Endothelial cell of umbilical vein (primary cell): Measurements from ENCODE around the gene DMPK. TPM values are rescaled to one million over a fixed set of nuclear protein-coding genes. Genes with fewer than 3 reads are reported as not detected.

Source experiments
- BruUV-seq: library from RNA; stranded (reverse); fragments of 400-500 nt; replicated peaks from 2 replicates; lab custom pipeline; 2021; lab: Mats Ljungman, UMichigan
- CTCF ChIA-PET: fragments of 300-600, 350-600 bp; sonication (Branson Sonifier 250); formaldehyde crosslinking; loops from one replicate; lab custom pipeline; 2021; ENCODE audit warnings: antibody characterized with exemption, inconsistent platforms; lab: Charles Lee
- POLR2A ChIA-PET: fragments of 300-600, 350-600 bp; sonication (Branson Sonifier 250); formaldehyde crosslinking; loops from one replicate; lab custom pipeline; 2021; ENCODE audit warnings: antibody characterized with exemption, inconsistent platforms; lab: Charles Lee
- DNase-seq: peaks from one replicate; pipeline ENCODE4 v3.0.0-alpha.2; 2011; ENCODE audit warnings: low read depth, low spot score
- FAIRE-seq: peaks from 2 replicates; lab custom pipeline; 2011; peaks lifted over from hg19 to GRCh38; lab: Jason Lieb, UNC
- H2AFZ ChIP-seq: 2 replicates; pipeline ENCODE4 v1.6.0; 2012; ENCODE audit warnings: low read depth, low read length, control low read depth, inconsistent platforms
- H3K27ac ChIP-seq: 2 replicates; pipeline ENCODE4 v1.5.1; 2011; ENCODE audit warnings: low read depth, mild to moderate bottlenecking, control low read depth, low read length, moderate library complexity; ENCODE audit not compliant: insufficient read depth
- H3K27me3 ChIP-seq, 2 experiments: 2 replicates each; pipeline versions ENCODE4 v1.6.0 to v1.6.1; 2011; ENCODE audit warnings: low read length in 2 of 2, mixed read lengths in 1 of 2; ENCODE audit not compliant: control insufficient read depth in 2 of 2, insufficient read depth in 2 of 2
- H3K36me3 ChIP-seq, 2 experiments: 2 replicates in 1 of 2; 3 replicates in 1 of 2; pipeline ENCODE4 v1.5.1; 2011; ENCODE audit warnings: low read length in 2 of 2, mild to moderate bottlenecking in 1 of 2, moderate library complexity in 1 of 2; ENCODE audit not compliant: control insufficient read depth in 2 of 2, insufficient read depth in 2 of 2; ENCODE audit errors: extremely low read depth in 1 of 2
- H3K4me1 ChIP-seq: 3 replicates; pipeline ENCODE4 v1.5.1; 2011; ENCODE audit warnings: mild to moderate bottlenecking, low read length; ENCODE audit not compliant: control insufficient read depth, insufficient read depth; ENCODE audit errors: extremely low read depth
- H3K4me2 ChIP-seq: 2 replicates; pipeline ENCODE4 v1.6.1; 2011; ENCODE audit warnings: low read length, control low read depth, mixed read lengths; ENCODE audit not compliant: insufficient read depth
- H3K4me3 ChIP-seq, 3 experiments: fragments of 200-600 bp in 1 of 3; sonication (generic), shearing (Covaris generic) in 1 of 3; replicated peaks in 1 of 3; 2 replicates each; pipeline ENCODE4 v1.5.1; 2011 to 2016; ENCODE audit warnings: control low read depth in 3 of 3, low read length in 3 of 3, mild to moderate bottlenecking in 2 of 3, inconsistent platforms in 1 of 3, low read depth in 1 of 3, moderate library complexity in 1 of 3; ENCODE audit not compliant: insufficient read depth in 1 of 3
- H3K79me2 ChIP-seq: 2 replicates; pipeline ENCODE4 v1.6.0; 2012; ENCODE audit warnings: low read length, inconsistent platforms; ENCODE audit not compliant: control insufficient read depth, insufficient read depth
- H3K9ac ChIP-seq: replicated peaks from 2 replicates; pipeline ENCODE3; 2011; ENCODE audit warnings: low read length, control low read depth; ENCODE audit not compliant: insufficient read depth; ENCODE audit errors: extremely low read depth
- H3K9me1 ChIP-seq: replicated peaks from 3 replicates; pipeline ENCODE4 v1.6.0; 2011; ENCODE audit warnings: mild to moderate bottlenecking, low read length; ENCODE audit not compliant: control insufficient read depth, insufficient read depth; ENCODE audit errors: extremely low read depth
- H3K9me3 ChIP-seq: replicated peaks from 2 replicates; pipeline ENCODE4 v1.5.1; 2012; ENCODE audit warnings: low read length, inconsistent platforms; ENCODE audit not compliant: control insufficient read depth, insufficient read depth
- H4K20me1 ChIP-seq: replicated peaks from 2 replicates; pipeline ENCODE3; 2011; ENCODE audit warnings: mild to moderate bottlenecking, low read length; ENCODE audit not compliant: control insufficient read depth, insufficient read depth; ENCODE audit errors: extremely low read depth
- EZH2 ChIP-seq: IDR thresholded peaks from 2 replicates; pipeline ENCODE4 v1.6.1; 2012; ENCODE audit warnings: borderline replicate concordance, low read depth, mild to moderate bottlenecking, moderate library complexity, low read length, inconsistent platforms; ENCODE audit not compliant: severe bottlenecking
- FOS ChIP-seq: IDR thresholded peaks from 2 replicates; pipeline ENCODE4 v1.6.1; 2011; ENCODE audit warnings: mild to moderate bottlenecking, low read length, moderate library complexity, borderline replicate concordance; ENCODE audit not compliant: insufficient read depth
- GATA2 ChIP-seq: IDR thresholded peaks from 2 replicates; pipeline ENCODE4 v1.7.0; 2011; ENCODE audit warnings: low read depth, mild to moderate bottlenecking, moderate library complexity, mixed read lengths, low read length; ENCODE audit not compliant: insufficient read length, insufficient read depth
- JUN ChIP-seq: IDR thresholded peaks from 2 replicates; pipeline ENCODE4 v1.6.1; 2011; ENCODE audit warnings: borderline replicate concordance, low read depth; ENCODE audit not compliant: insufficient read length, insufficient read depth
- MYC ChIP-seq: IDR thresholded peaks from one replicate; pipeline ENCODE4 v1.6.1; 2011; ENCODE audit warnings: mild to moderate bottlenecking, low read depth, low read length
- POLR2A ChIP-seq: IDR thresholded peaks from 2 replicates; pipeline ENCODE4 v1.6.1; 2012; ENCODE audit warnings: low read depth, mild to moderate bottlenecking, control low read depth, low read length
- POLR2AphosphoS5 ChIP-seq: IDR thresholded peaks from 2 replicates; pipeline ENCODE4 v1.6.1; 2012; ENCODE audit warnings: low read depth, mild to moderate bottlenecking, control low read depth, low read length, moderate library complexity; ENCODE audit not compliant: insufficient read depth
- dilution Hi-C: fragments of 300-500 bp; cut with MboI; formaldehyde crosslinking; loops from one replicate; pipeline ENCODE4 v1.15.0; 2019; ENCODE audit warnings: low sequenced_read_pairs; ENCODE audit not compliant: extremely low pct_ligation_motif_present
- intact Hi-C: fragments of 100-400 bp; cut with micrococcal nuclease; formaldehyde crosslinking; loops from one replicate; pipeline ENCODE4 v1.10.0; 2022
- polyA plus RNA-seq, 4 experiments: library from polyadenylated mRNA; depleted of rRNA in 3 of 4; stranded (reverse) in 3 of 4; unstranded in 1 of 4; fragments of >200 nt; gene quantifications; 2 replicates each; pipeline versions ENCODE4 v1.2.1 to v1.2.3, GENCODE V29; 2011 to 2012; ENCODE audit warnings: missing spikeins in 1 of 4
- total RNA-seq: library from RNA; stranded (reverse); gene quantifications from 2 replicates; pipeline ENCODE4 v1.2.3, GENCODE V29; 2021
- TF ChIP-seq, protein P1 (sequence below), 2 donors: IDR thresholded peaks; 1 replicate in 1 of 2; 2 replicates in 1 of 2; pipeline ENCODE4 v1.5.1; 2011; ENCODE audit warnings: low read length in 2 of 2, mild to moderate bottlenecking in 2 of 2, moderate library complexity in 2 of 2, control low read depth in 1 of 2, inconsistent platforms in 1 of 2, low read depth in 1 of 2; ENCODE audit not compliant: insufficient read depth in 1 of 2; ENCODE audit errors: extremely low read depth in 1 of 2
- TF ChIP-seq, protein P2 (sequence below): IDR thresholded peaks from 2 replicates; pipeline ENCODE4 v1.6.1; 2011; ENCODE audit not compliant: insufficient read depth, insufficient read length

Gene DMPK
- total and polyA plus RNA-seq, 2 donors (not counting 3 experiments of a cell fraction or from before 2014, with no cell fraction given) = 36.6 to 73.3 TPM

DNA sequence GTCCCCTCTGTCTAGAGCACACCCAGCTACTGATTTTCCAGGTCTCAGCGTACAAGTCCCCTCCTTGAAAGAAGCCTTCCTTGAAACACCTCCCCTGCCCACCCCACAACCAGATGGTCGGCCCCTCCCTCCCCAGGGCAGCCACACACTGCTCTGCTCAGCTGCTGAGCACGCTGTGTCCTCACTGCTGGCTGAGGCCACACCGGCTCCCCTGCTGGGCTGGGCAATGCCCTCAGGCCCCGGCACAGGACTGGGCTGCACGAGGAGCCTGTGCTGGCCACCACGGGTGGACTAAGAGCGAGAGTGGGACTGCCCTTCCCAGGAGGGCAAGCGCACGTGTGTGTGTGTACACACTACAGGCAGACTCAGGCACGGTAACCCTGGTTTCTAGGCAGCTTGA, 44.6 kb upstream of the DMPK start:
- no TSS peak for BruUV-seq
- dilution Hi-C loops = no loop called here
- H3K9ac ChIP-seq = no peak overlapping the region
- H3K9me1 ChIP-seq = no peaks in the 10 kb centered on the region
- ChIA-PET CTCF (interaction anchor here (4.1 kb wide), 1 partner anchor 9 kb away, joined by 35 read pairs; no protein-coding TSS in a partner anchor), POLR2A (interaction anchor here (0.6 kb wide), 1 partner anchor 56 kb away, joined by 4 read pairs; no protein-coding TSS in a partner anchor)
- FAIRE-seq = no peak
- no peaks in the 10 kb centered on the region for H3K9me3 ChIP-seq
- TF ChIP-seq POLR2AphosphoS5 = no peak
- TF ChIP-seq JUN = no peak
- TF ChIP-seq, protein P1, sequence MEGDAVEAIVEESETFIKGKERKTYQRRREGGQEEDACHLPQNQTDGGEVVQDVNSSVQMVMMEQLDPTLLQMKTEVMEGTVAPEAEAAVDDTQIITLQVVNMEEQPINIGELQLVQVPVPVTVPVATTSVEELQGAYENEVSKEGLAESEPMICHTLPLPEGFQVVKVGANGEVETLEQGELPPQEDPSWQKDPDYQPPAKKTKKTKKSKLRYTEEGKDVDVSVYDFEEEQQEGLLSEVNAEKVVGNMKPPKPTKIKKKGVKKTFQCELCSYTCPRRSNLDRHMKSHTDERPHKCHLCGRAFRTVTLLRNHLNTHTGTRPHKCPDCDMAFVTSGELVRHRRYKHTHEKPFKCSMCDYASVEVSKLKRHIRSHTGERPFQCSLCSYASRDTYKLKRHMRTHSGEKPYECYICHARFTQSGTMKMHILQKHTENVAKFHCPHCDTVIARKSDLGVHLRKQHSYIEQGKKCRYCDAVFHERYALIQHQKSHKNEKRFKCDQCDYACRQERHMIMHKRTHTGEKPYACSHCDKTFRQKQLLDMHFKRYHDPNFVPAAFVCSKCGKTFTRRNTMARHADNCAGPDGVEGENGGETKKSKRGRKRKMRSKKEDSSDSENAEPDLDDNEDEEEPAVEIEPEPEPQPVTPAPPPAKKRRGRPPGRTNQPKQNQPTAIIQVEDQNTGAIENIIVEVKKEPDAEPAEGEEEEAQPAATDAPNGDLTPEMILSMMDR (IDR thresholded peaks at IDR 0.05; ENCODE audit: extremely low read depth in 1 of 2, insufficient read depth in 1 of 2, low read depth in 1 of 2, low read length in 2 of 2) = no peak
- no peak for TF ChIP-seq MYC
- no peak for TF ChIP-seq FOS
- no peak for TF ChIP-seq EZH2
- no peak for TF ChIP-seq POLR2A
- TF ChIP-seq, protein P2, sequence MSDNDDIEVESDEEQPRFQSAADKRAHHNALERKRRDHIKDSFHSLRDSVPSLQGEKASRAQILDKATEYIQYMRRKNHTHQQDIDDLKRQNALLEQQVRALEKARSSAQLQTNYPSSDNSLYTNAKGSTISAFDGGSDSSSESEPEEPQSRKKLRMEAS = no peak
- no peak for TF ChIP-seq GATA2
- no peak overlapping the region for H3K4me2 ChIP-seq
- H3K27ac ChIP-seq = no peak overlapping the region
- H3K27me3 ChIP-seq = no peaks in the 10 kb centered on the region
- DNase-seq = no peak
- no peaks in the 10 kb centered on the region for H4K20me1 ChIP-seq
- H3K79me2 ChIP-seq = no peaks in the 10 kb centered on the region
- H3K4me1 ChIP-seq = no peaks in the 10 kb centered on the region
- no peak overlapping the region for H3K4me3 ChIP-seq
- peaks cover 14 to 67% of the 10 kb centered on the region in 2 experiments for H3K36me3 ChIP-seq
- intact Hi-C loops = no loop called here
- no peak overlapping the region for H2AFZ ChIP-seq
